Osteoblast (primary cell): ENCODE measurements around the gene SLIT3. TPM values are rescaled to one million over a fixed set of nuclear protein-coding genes. Genes with fewer than 3 reads are reported as not detected.

Experiments used
- DNase-seq: peaks from one replicate; pipeline ENCODE4 v3.0.0; 2011; ENCODE audit warnings: low spot score, mixed read lengths; ENCODE audit not compliant: insufficient read length; ENCODE audit errors: missing footprints
- H2AFZ ChIP-seq: 2 replicates; pipeline ENCODE4 v1.6.0; 2011; ENCODE audit warnings: mild to moderate bottlenecking, low read length
- H3K27ac ChIP-seq: 2 replicates; pipeline ENCODE4 v1.5.1; 2011; ENCODE audit warnings: mild to moderate bottlenecking, low read depth, low read length, moderate library complexity
- H3K27me3 ChIP-seq: 2 replicates; pipeline ENCODE4 v1.6.0; 2012; ENCODE audit warnings: mild to moderate bottlenecking, control low read depth, inconsistent platforms, low read length, moderate library complexity; ENCODE audit not compliant: insufficient read depth
- H3K36me3 ChIP-seq: 2 replicates; pipeline ENCODE4 v1.5.1; 2011; ENCODE audit warnings: mild to moderate bottlenecking, low read length, control low read depth, moderate library complexity; ENCODE audit not compliant: insufficient read depth
- H3K4me1 ChIP-seq: 2 replicates; pipeline ENCODE4 v1.5.1; 2011; ENCODE audit warnings: mild to moderate bottlenecking, low read length, control low read depth, moderate library complexity; ENCODE audit not compliant: insufficient read depth
- H3K4me2 ChIP-seq: 2 replicates; pipeline ENCODE4 v1.6.0; 2011; ENCODE audit warnings: mild to moderate bottlenecking, low read length; ENCODE audit not compliant: insufficient read depth
- H3K4me3 ChIP-seq: fragments of 200-600 bp; sonication (generic); 3 replicates; pipeline ENCODE4 v1.5.1; 2012; ENCODE audit warnings: mild to moderate bottlenecking, low read length, inconsistent platforms; ENCODE audit not compliant: insufficient read depth
- H3K79me2 ChIP-seq: 2 replicates; pipeline ENCODE4 v1.6.0; 2012; ENCODE audit warnings: mild to moderate bottlenecking, low read length, control low read depth, inconsistent platforms; ENCODE audit not compliant: insufficient read depth
- H3K9me3 ChIP-seq: 2 replicates; pipeline ENCODE4 v1.5.1; 2011; ENCODE audit warnings: low read depth, low read length, control low read depth
- H4K20me1 ChIP-seq: 2 replicates; pipeline ENCODE4 v1.6.0; 2012; ENCODE audit warnings: mild to moderate bottlenecking, low read length, control low read depth; ENCODE audit not compliant: insufficient read depth
- CTCF ChIP-seq: IDR thresholded peaks from 2 replicates; pipeline ENCODE4 v1.5.1; 2011; ENCODE audit warnings: mild to moderate bottlenecking, low read depth, low read length, moderate library complexity; ENCODE audit errors: extremely low read depth
- total RNA-seq: library from RNA; depleted of rRNA; stranded (reverse); fragments of >200 nt; gene quantifications from 2 replicates; pipeline ENCODE4 v1.2.3, GENCODE V29; 2012

SLIT3 gene
- total RNA-seq, 1 donor, result 37.6 TPM

GRCh38 chr5:168869615-168870227 lies 431.2 kb downstream of the SLIT3 start:
- Histone ChIP-seq H3K4me2 (no peak overlapping the region), H3K36me3 (no peaks in the 10 kb centered on the region), H3K4me1 (no peaks in the 10 kb centered on the region), H3K9me3 (no peaks in the 10 kb centered on the region), H2AFZ (no peak overlapping the region), H3K4me3 (no peak overlapping the region), H3K79me2 (no peaks in the 10 kb centered on the region), H3K27me3 (no peaks in the 10 kb centered on the region), H4K20me1 (no peaks in the 10 kb centered on the region), H3K27ac (no peak overlapping the region)
- no peak for TF ChIP-seq CTCF
- DNase-seq, result no peak

GRCh38 chr5:168867241-168867640 lies 433.7 kb downstream of the SLIT3 start:
- H3K4me1 ChIP-seq, result no peaks in the 10 kb centered on the region
- H3K27ac ChIP-seq, result no peak overlapping the region
- H3K4me3 ChIP-seq, result no peak overlapping the region
- no peak overlapping the region for H3K4me2 ChIP-seq
- no peaks in the 10 kb centered on the region for H3K36me3 ChIP-seq
- H3K27me3 ChIP-seq, result no peaks in the 10 kb centered on the region
- no peak for DNase-seq
- H3K9me3 ChIP-seq, result no peaks in the 10 kb centered on the region
- H4K20me1 ChIP-seq, result no peaks in the 10 kb centered on the region
- no peak for TF ChIP-seq CTCF
- H3K79me2 ChIP-seq, result no peaks in the 10 kb centered on the region
- H2AFZ ChIP-seq, result no peak overlapping the region

- Histone ChIP-seq H3K79me2 (no peaks in the 10 kb centered on the region), H3K4me1 (no peaks in the 10 kb centered on the region), H2AFZ (no peak overlapping the region), H3K9me3 (no peaks in the 10 kb centered on the region), H3K27ac (no peak overlapping the region), H4K20me1 (no peaks in the 10 kb centered on the region), H3K4me2 (no peak overlapping the region), H3K27me3 (no peaks in the 10 kb centered on the region), H3K4me3 (no peak overlapping the region), H3K36me3 (no peaks in the 10 kb centered on the region)
- TF ChIP-seq CTCF, result no peak
- DNase-seq, result no peak
Observed at GRCh38 chr5:168865968-168866367, 435.0 kb downstream of the SLIT3 start.

GRCh38 chr5:168863021-168863420 lies 437.9 kb downstream of the SLIT3 start:
- no peak for TF ChIP-seq CTCF
- DNase-seq, result no peak
- Histone ChIP-seq H3K36me3 (no peaks in the 10 kb centered on the region), H3K9me3 (no peaks in the 10 kb centered on the region), H3K4me2 (no peak overlapping the region), H2AFZ (no peak overlapping the region), H3K27ac (no peak overlapping the region), H3K4me1 (no peaks in the 10 kb centered on the region), H3K4me3 (no peak overlapping the region), H3K27me3 (no peaks in the 10 kb centered on the region), H4K20me1 (no peaks in the 10 kb centered on the region), H3K79me2 (no peaks in the 10 kb centered on the region)
